Cardiac muscle cell (in vitro differentiated cells and primary cell): Measurements from ENCODE around the gene DFFB. TPM values are rescaled to one million over a fixed set of nuclear protein-coding genes. Genes with fewer than 3 reads are reported as not detected.

Experiments
- DNase-seq, 2 donors: peaks; one replicate each; pipeline versions ENCODE4 v3.0.0 to v3.0.0-alpha.2; 2010 to 2017; ENCODE audit warnings: low read depth in 1 of 2, low spot score in 1 of 2
- H3K27ac ChIP-seq: fragments of 200-600 bp; sonication (generic); 2 replicates; pipeline ENCODE4 v1.5.1; 2016
- H3K27me3 ChIP-seq: fragments of 200-600 bp; sonication (generic); 2 replicates; pipeline ENCODE4 v1.6.0; 2016; ENCODE audit warnings: control low read depth
- H3K36me3 ChIP-seq: fragments of 200-600 bp; sonication (generic); 2 replicates; pipeline ENCODE4 v1.5.1; 2016; ENCODE audit warnings: control low read depth
- H3K4me1 ChIP-seq: fragments of 200-600 bp; sonication (generic); 2 replicates; pipeline ENCODE4 v1.8.1; 2017; ENCODE audit warnings: low read depth, mild to moderate bottlenecking, mixed run types
- H3K4me3 ChIP-seq: fragments of 200-600 bp; sonication (generic); 2 replicates; pipeline ENCODE4 v1.5.1; 2016; ENCODE audit warnings: mild to moderate bottlenecking
- H3K9me3 ChIP-seq: fragments of 200-600 bp; sonication (generic); 2 replicates; pipeline ENCODE4 v1.5.1; 2017; ENCODE audit warnings: low read depth, mild to moderate bottlenecking, control low read depth
- polyA plus RNA-seq: library from polyadenylated mRNA; unstranded; fragments of >200 nt; fragmentation: Nextera tagmentation; extraction: Ambion mirVana; gene quantifications from 2 replicates; pipeline ENCODE4 v1.2.1, GENCODE V29; 2016
- total RNA-seq: library from RNA; depleted of rRNA; stranded (reverse); fragments of >200 nt; gene quantifications from 2 replicates; pipeline ENCODE4 v1.2.3, GENCODE V29; 2016
- TF ChIP-seq, protein P1 (sequence below): IDR thresholded peaks from 2 replicates; pipeline ENCODE4 v1.5.1; 2012; ENCODE audit warnings: low read depth, mild to moderate bottlenecking, low read length

The DFFB gene
- total and polyA plus RNA-seq, 2 experiments from 2014 or later, result 6.5 to 8.0 TPM

DNA sequence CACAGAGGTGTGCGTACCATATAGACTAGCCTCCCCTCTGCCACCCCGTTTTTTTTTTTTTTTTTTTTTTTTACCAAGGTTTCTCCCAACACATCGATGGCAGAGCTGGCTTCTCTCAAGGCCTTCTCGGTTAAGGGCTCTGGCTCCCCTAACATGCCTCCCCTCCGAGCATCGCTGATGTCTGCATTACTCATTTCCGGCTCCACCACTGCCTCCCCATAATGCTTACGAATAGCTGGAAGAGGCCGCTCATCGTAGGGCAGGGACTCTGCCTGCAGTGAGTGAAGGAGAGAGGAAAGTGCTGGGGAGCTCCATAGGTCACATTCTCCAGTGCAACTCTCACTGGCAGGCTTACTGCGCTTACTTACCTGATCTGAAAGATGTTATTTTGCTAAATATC lies 20.9 kb upstream of the DFFB start:
- Histone ChIP-seq H3K4me1 (no peaks in the 10 kb centered on the region), H3K36me3 (peaks cover 44% of the 10 kb centered on the region), H3K27me3 (no peaks in the 10 kb centered on the region), H3K9me3 (no peaks in the 10 kb centered on the region), H3K4me3 (no peak overlapping the region), H3K27ac (no peak overlapping the region)
- TF ChIP-seq, protein P1, sequence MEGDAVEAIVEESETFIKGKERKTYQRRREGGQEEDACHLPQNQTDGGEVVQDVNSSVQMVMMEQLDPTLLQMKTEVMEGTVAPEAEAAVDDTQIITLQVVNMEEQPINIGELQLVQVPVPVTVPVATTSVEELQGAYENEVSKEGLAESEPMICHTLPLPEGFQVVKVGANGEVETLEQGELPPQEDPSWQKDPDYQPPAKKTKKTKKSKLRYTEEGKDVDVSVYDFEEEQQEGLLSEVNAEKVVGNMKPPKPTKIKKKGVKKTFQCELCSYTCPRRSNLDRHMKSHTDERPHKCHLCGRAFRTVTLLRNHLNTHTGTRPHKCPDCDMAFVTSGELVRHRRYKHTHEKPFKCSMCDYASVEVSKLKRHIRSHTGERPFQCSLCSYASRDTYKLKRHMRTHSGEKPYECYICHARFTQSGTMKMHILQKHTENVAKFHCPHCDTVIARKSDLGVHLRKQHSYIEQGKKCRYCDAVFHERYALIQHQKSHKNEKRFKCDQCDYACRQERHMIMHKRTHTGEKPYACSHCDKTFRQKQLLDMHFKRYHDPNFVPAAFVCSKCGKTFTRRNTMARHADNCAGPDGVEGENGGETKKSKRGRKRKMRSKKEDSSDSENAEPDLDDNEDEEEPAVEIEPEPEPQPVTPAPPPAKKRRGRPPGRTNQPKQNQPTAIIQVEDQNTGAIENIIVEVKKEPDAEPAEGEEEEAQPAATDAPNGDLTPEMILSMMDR, result no peak
- peak in 1 of 2 donors; percentile 6 for DNase-seq

DNA sequence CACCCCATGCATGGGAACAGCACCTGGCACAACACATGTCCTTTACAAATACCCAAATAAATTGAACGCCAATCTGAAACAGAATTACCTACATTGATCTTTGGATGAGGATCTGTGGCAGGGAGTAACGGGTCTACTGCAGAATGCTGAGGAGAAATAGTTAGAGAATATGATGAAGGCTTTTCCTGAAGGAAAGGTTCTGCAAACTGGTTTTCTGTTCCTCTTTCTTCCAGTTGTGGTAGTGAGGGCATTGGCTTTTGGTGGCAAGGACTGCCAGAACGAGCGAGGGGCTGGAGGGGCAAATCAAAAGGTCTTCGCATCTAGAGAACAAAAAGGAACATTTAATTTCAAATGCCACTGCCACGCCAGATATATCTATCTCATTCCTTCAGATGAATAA lies 20.1 kb upstream of the DFFB start:
- Histone ChIP-seq H3K4me3 (no peak overlapping the region), H3K27me3 (no peaks in the 10 kb centered on the region), H3K4me1 (no peaks in the 10 kb centered on the region), H3K36me3 (peaks cover 40% of the 10 kb centered on the region), H3K27ac (no peak overlapping the region), H3K9me3 (no peaks in the 10 kb centered on the region)
- TF ChIP-seq, protein P1, result no peak
- no peak for DNase-seq

DNA sequence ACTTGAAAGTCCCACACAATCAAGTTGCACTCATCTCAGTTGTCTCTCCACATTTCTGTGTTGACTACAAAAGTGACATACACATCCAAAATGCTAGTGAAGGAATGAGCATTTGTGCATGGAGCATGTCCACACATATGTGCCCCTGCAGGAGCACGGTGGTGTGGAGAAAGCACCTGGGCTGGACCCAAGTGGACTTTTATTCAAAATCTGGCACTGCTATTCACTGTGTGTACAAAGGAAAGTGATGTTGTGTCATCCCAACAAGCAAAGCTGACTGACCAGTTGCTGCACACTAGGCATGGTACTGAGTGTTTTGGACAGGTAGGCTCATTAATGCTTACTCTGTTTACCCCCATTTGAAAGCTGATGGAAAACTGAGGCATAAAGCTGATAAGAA lies 19.6 kb upstream of the DFFB start:
- Histone ChIP-seq H3K4me1 (no peaks in the 10 kb centered on the region), H3K27ac (no peak overlapping the region), H3K9me3 (no peaks in the 10 kb centered on the region), H3K27me3 (no peaks in the 10 kb centered on the region), H3K4me3 (no peak overlapping the region), H3K36me3 (peaks cover 42% of the 10 kb centered on the region)
- no peak for DNase-seq
- TF ChIP-seq, protein P1, result no peak

DNA sequence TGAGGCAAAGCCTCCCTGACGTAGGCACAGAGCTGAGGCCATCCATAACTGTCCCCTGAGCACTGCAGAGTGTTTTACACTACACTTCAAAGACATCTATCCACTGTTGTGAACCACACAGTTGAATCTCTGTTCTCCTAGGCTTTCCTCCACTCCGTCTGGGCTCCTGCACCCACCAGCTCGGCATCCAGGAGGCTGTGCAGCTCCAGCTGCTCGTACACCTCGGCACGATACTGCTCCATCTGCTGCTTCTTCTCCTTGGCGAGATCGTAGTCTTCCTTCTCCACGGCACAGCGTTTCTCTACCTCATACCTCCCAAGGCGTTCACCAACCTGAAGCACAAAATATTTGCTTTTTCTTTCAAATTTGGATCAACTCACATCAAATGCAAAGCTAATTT lies 18.5 kb upstream of the DFFB start:
- TF ChIP-seq, protein P1, result no peak
- peaks cover 40% of the 10 kb centered on the region for H3K36me3 ChIP-seq
- no peak overlapping the region for H3K27ac ChIP-seq
- H3K27me3 ChIP-seq, result no peaks in the 10 kb centered on the region
- H3K4me1 ChIP-seq, result no peaks in the 10 kb centered on the region
- no peak overlapping the region for H3K4me3 ChIP-seq
- H3K9me3 ChIP-seq, result no peaks in the 10 kb centered on the region
- DNase-seq, result no peak

DNA sequence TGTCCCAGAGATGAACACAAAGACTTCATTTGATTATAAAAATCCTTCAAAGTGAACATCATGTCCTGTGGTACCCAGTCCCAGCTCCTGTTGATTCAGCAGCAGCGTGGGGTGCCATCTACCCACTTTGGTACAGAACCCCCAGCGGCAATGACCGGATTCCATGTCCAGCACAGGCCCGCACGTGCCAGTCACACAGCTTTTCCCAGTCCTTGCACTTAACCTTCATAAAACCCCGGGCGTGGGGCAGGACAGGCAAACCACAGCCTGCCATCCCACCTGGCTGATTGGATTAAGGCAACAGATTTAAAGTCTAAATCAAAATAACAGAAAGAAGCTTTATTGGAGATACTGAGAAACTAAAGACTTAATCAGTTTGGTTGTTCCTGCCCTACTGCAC lies 15.8 kb upstream of the DFFB start:
- TF ChIP-seq, protein P1, result no peak
- DNase-seq, result no peak
- no peaks in the 10 kb centered on the region for H3K9me3 ChIP-seq
- H3K4me3 ChIP-seq, result no peak overlapping the region
- peaks cover 48% of the 10 kb centered on the region for H3K36me3 ChIP-seq
- H3K27ac ChIP-seq, result no peak overlapping the region
- H3K27me3 ChIP-seq, result no peaks in the 10 kb centered on the region
- no peaks in the 10 kb centered on the region for H3K4me1 ChIP-seq

DNA sequence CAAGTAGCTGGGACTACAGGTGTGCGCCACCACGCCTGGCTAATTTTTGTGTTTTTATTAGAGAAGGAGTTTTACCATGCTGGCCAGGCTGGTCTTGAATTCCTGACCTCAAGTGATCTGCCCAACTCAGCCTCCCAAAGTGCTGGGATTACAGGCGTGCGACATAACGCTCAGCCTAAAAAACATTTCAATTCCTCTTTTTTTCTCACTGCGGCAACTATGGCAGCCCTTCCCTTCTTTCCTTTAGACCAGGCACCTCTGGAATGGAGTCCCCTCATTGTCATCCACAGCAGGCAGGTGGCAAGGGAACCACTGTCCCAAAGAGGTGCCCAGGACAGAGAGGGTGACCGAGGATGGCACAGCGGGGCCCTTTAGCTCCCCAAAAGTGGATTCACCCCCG lies 14.4 kb upstream of the DFFB start:
- TF ChIP-seq, protein P1, result no peak
- H3K4me3 ChIP-seq, result no peak overlapping the region
- no peaks in the 10 kb centered on the region for H3K9me3 ChIP-seq
- peaks cover 58% of the 10 kb centered on the region for H3K36me3 ChIP-seq
- H3K27ac ChIP-seq, result no peak overlapping the region
- no peak for DNase-seq
- no peaks in the 10 kb centered on the region for H3K27me3 ChIP-seq
- no peaks in the 10 kb centered on the region for H3K4me1 ChIP-seq
